HG03342 (cell line): ENCODE results near the gene EDAR.

Experiments used
- ATAC-seq: cut with Tn5 transposase; IDR thresholded peaks from one replicate; pipeline ENCODE4 v1.9.1; 2021; ENCODE audit warnings: mild to moderate bottlenecking, moderate library complexity; ENCODE audit not compliant: unreplicated experiment

Gene EDAR

DNA sequence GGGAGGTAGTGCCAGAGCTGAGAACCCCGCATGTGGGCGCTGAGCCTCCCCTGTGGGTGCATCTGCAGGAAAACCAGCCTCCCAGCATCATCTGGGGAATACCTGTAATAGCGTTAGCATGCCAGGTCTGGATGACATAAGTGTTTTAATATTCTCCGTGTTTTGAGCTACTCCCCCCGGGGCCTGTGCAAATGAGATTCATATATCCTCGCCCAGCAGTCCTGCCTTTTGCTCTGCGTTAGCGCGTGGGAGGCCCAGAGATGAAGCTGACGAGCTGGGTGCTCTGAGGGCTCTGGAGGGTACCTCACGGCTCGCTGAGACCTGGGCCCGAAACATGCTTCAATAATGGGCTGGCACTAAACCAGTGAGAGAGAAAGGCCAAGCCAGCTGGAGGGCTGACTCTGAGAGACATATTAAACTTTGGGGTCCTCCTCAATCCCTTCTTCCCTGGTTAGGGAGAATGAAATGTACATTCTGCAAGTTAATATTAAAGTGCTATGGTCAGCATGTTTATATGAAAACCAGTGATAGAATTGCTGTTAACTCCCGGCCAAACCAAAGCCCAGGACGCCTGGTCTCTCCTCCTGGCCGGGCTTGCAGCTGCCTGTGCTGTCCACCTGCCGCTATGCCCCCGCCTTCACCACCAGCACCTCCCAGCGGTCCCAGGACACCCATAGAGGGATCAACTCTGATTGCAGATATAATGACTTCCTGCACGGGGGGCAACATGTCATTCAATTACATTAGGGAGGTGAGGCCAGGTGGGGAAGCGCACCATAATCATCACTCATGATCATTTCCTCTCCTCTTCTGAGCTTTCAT, 77.0 kb downstream of the EDAR start:
- ATAC-seq, result no peak

DNA sequence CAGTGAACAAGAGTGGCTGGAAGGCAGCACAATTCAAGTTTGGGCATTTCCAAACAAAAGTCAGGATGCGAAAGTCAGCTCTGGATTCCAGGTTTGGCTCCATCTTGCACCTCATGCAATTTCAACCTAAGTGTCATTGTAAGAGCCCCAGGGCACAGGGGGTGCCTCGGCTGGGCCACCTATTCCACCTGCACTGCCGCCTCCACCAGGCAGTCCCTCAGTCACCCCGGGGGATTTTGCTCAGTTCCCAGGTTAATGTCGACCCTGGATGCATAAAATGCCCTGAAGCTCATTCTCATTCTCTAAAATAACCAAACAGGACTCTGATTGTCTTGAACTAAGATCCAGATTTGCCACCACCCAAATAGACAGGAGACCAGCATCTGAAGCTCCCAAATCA, 77.6 kb downstream of the EDAR start:
- no peak for ATAC-seq

- ATAC-seq, result no peak
Observed at GRCh38 chr2:108910541-108911396, 78.3 kb downstream of the EDAR start.

DNA sequence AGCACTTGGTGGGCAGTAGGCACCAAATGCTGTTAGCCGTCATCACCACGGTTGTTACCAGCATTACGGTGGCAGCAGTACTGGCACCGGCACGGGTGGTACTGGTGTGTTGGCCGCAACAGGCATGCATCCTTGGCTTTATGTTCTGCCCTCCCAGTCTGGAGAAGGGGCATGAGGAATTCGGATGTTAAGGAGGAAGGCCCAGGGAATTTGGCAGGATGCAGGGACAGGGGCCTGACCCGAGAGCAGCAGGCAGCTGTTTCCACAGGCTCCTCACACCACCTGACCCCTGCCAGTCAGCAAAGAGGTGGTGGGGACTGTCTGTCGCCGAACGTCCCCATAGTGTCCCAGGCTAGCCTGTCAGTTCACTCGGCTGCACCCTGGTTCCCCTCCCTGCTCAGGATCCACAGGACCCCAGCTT, 79.0 kb downstream of the EDAR start:
- ATAC-seq, result no peak

GRCh38 chr2:108909275-108909823, 79.7 kb downstream of the EDAR start:
- ATAC-seq, result no peak

DNA sequence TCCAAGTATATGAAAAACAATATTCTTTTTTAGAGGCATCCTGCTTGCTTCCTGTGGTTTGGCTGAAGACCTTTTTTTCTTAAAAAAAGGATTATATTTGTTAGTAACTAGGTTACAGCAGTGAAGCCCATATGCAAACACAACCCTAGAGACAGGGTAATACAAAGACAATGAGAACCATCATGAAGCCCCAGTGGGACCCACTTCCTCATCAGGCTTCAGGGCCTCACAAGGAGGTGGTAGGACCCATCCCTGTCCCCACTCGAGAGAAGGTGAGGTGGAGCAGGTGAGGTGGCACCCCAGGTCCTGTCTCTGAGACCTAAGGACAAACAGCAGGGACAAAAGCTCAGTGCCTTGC, 80.3 kb downstream of the EDAR start:
- no peak for ATAC-seq

DNA sequence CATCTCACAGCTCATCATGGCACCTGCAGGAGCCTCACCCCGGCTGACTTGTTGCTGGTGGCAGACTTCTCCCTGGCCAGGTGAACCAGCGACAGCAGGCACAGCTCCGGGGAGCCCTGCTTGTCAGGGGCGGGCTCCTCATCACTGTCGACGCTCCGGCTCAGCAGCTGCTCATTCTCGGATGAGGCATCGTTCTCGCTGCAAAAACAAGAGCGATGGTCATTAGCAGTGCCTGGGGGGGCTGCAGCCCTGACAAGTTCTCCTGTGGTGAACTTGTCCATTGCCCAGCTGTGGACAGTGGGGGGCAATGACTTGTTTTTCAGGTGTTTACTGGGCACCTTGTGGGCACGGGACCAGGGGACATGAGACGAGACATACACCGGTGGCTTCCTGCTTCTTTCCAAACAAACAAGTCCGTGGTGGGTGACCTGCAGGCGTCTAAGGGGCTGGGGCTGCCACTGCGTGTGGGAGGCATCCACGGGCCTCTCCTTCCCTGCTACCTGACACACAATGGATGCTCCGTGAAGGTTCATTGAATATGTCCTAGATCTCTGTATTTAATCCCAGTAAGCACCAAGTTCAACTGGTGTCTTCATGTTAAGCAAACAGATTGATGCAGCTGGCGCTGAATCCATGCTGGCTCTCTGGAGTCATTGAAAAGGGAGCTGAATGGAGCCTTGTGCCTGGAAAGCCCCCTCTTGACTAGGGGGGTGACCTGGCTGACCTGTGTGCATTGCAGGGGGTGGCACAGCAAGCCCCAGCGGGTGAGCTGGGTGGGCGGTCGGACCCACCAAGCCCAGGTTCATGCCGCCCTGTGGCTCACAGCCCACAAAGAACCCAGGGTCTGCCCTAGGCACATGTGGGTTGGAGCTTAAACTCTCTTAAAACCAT, 81.0 kb downstream of the EDAR start:
- no peak for ATAC-seq

DNA sequence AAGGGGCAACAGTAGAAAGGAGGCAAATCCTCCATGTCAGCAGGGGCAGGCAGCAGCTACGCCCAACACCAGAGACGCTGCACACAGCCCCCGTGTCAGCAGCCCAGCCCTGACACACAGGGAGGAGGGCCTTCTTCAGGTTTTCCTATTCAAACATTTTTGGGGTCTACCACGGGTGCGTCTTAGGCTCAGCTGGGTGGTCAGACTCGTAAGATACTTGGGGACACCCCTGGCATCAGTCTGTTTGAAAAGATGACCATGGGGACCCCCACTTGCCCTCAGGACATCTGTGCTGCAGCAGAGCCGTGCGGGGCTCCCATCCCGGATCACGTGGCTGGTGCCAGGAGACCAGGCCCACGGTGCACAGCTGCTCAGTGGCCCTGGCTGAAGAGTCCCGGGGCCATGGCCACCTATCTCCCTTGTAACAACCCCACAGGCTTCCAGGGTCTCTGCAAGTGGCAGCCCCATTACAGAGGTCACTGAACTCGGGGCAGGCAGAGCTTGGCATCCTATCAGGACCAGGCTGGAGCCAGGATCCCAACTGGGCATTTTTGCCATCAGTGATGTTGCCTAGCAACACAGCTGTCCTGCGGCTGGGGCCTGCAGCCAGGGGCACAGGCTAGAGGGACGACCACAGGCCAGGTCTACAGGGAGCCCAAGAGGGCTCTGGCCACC, 82.5 kb downstream of the EDAR start:
- no peak for ATAC-seq

DNA sequence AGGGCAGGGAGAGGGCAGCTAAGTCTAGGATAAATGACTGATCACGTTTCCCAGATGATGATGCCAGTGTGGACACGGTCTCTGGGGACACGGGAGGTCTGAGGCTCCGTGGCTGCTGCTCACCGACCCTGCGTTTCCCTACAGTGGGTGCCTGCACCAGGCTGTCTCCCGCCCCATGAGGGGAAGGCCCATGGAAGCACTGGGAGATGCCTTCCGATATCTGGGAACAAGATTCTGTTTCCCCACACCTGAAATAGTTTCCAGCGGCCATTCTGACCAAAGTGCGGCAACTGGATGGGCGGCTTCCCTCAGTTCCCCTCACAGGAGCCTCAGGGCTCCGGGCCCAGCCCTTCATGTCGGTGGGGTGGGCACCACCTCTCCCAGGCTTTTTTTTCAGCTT, 83.1 kb downstream of the EDAR start:
- ATAC-seq, result no peak

DNA sequence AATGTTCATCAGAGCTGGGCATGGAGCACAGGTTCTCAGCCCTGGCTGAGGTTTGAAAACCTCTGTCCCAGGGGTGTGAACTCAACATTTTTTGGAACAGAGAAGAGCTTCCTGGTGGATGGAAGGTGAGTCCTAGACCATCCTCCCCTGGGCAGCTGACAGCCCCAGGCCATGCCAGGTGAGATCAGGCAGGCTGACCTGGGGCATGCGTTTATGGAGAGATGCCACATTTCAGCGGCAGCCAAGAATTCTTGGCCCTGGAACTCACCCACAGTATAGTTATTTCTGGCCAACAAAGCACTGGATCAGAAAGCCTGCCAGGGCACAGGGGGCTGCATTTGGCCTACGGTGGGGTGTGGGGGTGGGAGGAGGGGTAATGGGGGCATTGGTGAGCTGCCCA, 83.8 kb downstream of the EDAR start:
- no peak for ATAC-seq

- ATAC-seq, result no peak
Observed at GRCh38 chr2:108904680-108905079, 84.3 kb downstream of the EDAR start.

- ATAC-seq, result no peak
Observed at GRCh38 chr2:108898315-108899082, 90.5 kb downstream of the EDAR start.

GRCh38 chr2:108896741-108897140, 92.3 kb downstream of the EDAR start:
- ATAC-seq, result no peak

GRCh38 chr2:108895188-108895587, 93.8 kb downstream of the EDAR start:
- no peak for ATAC-seq

DNA sequence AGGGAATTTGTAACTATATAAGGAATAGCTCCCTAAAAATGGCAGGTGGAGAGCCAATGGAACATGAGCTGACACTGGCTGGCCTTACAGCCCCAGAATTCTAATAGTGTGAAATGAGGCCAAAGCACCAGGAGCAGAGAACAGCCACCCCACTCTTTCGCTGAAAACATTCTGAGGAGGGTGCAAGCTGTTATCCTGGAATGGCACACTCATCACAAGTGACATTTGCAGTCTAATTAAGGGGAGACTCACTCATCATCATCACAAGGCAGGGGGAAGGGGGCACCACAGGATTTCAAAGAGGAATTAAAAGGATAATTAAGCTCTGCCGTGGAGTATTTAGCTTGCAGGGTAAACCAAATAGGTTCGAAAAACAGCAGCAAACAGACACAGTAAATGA, 94.3 kb downstream of the EDAR start:
- no peak for ATAC-seq

DNA sequence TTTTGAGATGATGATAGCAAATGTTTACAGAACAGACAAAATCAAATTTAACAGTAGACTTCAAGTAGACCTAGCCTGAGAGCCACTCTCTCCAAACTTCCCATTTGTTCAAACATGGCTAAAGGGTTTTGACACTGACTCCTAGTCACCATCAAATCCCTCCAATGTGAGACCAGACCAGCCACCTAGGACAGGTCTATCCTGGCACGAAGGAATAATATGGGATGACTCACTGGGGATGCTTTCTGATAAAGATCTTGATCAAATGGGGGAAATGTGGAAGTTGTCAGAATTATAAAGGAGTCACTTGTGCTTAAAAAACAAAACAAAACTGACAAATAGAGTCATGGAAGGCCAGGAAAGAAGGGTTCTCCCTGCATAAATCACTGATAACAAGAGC, 95.7 kb downstream of the EDAR start:
- ATAC-seq, result no peak

DNA sequence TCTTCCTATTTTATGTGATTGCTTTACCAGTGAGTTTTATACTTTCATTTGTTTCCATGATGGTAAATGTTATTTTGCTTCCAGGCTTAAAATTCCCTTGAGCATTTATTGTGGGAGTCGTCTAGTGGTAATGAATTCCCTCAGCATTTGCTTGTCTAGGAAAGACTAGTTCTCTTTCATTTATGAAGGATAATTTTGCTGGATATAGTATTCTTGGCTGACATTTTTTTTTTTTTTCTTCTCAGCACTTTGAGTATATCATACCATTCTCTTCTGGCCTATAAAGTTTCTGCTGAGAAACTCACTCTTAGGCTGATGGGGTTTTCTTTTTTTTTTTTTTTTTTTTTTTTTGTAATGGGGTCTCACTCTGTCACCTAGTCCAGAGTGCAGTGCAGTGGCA, 99.1 kb downstream of the EDAR start:
- ATAC-seq, result no peak

- no peak for ATAC-seq
Observed at GRCh38 chr2:108884619-108885018, 104.4 kb downstream of the EDAR start.

DNA sequence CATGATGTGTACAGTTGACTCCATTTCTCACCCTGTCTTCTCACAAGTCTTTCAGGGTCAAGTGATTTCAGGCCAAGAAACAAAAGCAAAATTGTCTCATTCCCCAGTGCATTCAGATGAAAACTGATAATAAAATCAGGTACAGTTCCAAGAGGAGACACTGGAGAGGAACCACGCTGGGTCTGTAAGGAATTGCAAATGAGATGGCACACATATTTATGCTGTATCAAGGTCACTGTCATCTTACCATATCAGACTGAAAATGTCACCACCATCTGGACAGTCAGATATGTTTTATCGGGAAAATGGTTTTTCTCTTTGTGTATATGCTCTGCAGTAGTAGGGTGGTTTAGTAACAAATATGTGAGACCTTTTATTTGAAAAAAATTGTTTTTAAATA, 110.7 kb downstream of the EDAR start:
- ATAC-seq, result no peak

- no peak for ATAC-seq
Observed at GRCh38 chr2:108877506-108877905, 111.5 kb downstream of the EDAR start.
